Karpas-422 (cell line): ENCODE results near the gene ROS1. TPM values are rescaled to one million over a fixed set of nuclear protein-coding genes. Genes with fewer than 3 reads are reported as not detected.
"Not testable (repeated sequence)": the region's sequence is repeated elsewhere in the genome, so short reads cannot be mapped to it uniquely, and the experiment has no call there.

ENCODE experiments used
- DNase-seq: peaks from one replicate; pipeline ENCODE4 v3.0.0-alpha.2; 2015
- H2AFZ ChIP-seq: fragments of 200-600 bp; sonication (generic); 2 replicates; pipeline ENCODE4 v1.6.1; 2014; ENCODE audit warnings: antibody characterized with exemption, low read length, mixed read lengths
- H3K27ac ChIP-seq: fragments of 200-600 bp; sonication (generic); 2 replicates; pipeline ENCODE4 v1.5.1; 2014; ENCODE audit warnings: mild to moderate bottlenecking, low read length, moderate library complexity
- H3K27me3 ChIP-seq: fragments of 200-600 bp; sonication (generic); 2 replicates; pipeline ENCODE4 v1.6.1; 2014; ENCODE audit warnings: low read length, mixed read lengths
- H3K36me3 ChIP-seq: fragments of 200-600 bp; sonication (generic); 2 replicates; pipeline ENCODE4 v1.6.1; 2014; ENCODE audit warnings: low read length, mixed read lengths; ENCODE audit not compliant: insufficient read depth
- H3K4me1 ChIP-seq: fragments of 200-600 bp; sonication (generic); 2 replicates; pipeline ENCODE4 v1.6.1; 2014; ENCODE audit warnings: mild to moderate bottlenecking, low read length, mixed read lengths
- H3K4me2 ChIP-seq: fragments of 200-600 bp; sonication (generic); 2 replicates; pipeline ENCODE4 v1.6.1; 2014; ENCODE audit warnings: low read length, low read depth, mild to moderate bottlenecking; ENCODE audit not compliant: poor library complexity, severe bottlenecking
- H3K4me3 ChIP-seq: fragments of 200-600 bp; sonication (generic); 2 replicates; pipeline ENCODE4 v1.5.1; 2014; ENCODE audit warnings: mild to moderate bottlenecking, antibody characterized with exemption, low read length, mixed read lengths
- H3K79me2 ChIP-seq: fragments of 200-600 bp; sonication (generic); 2 replicates; pipeline ENCODE4 v1.6.1; 2014; ENCODE audit warnings: mild to moderate bottlenecking, low read length, mixed read lengths
- H3K9ac ChIP-seq: fragments of 200-600 bp; sonication (generic); 2 replicates; pipeline ENCODE4 v1.6.0; 2014; ENCODE audit warnings: low read length
- H3K9me2 ChIP-seq: fragments of 200-600 bp; sonication (generic), shearing (Covaris generic); replicated peaks from 2 replicates; pipeline ENCODE4 v1.6.0; 2014; ENCODE audit warnings: mild to moderate bottlenecking, low read length, moderate library complexity; ENCODE audit not compliant: insufficient read depth
- H3K9me3 ChIP-seq: fragments of 300-700, 200-600 bp; sonication (generic); 2 replicates; pipeline ENCODE4 v1.6.1; 2014; ENCODE audit warnings: low read length, mixed read lengths
- H4K20me1 ChIP-seq: fragments of 200-600 bp; sonication (generic); 2 replicates; pipeline ENCODE4 v1.6.1; 2014; ENCODE audit warnings: mild to moderate bottlenecking, antibody characterized with exemption, low read length, low read depth; ENCODE audit not compliant: insufficient read depth
- total RNA-seq: library from RNA; depleted of rRNA; stranded (reverse); fragments of >200 nt; shearing (Covaris generic); gene quantifications from 2 replicates; pipeline ENCODE4 v1.2.3, GENCODE V29; 2014; ENCODE audit warnings: low replicate concordance; rRNA removed

Gene ROS1
- total RNA-seq, result not detected in 2 replicates

DNA sequence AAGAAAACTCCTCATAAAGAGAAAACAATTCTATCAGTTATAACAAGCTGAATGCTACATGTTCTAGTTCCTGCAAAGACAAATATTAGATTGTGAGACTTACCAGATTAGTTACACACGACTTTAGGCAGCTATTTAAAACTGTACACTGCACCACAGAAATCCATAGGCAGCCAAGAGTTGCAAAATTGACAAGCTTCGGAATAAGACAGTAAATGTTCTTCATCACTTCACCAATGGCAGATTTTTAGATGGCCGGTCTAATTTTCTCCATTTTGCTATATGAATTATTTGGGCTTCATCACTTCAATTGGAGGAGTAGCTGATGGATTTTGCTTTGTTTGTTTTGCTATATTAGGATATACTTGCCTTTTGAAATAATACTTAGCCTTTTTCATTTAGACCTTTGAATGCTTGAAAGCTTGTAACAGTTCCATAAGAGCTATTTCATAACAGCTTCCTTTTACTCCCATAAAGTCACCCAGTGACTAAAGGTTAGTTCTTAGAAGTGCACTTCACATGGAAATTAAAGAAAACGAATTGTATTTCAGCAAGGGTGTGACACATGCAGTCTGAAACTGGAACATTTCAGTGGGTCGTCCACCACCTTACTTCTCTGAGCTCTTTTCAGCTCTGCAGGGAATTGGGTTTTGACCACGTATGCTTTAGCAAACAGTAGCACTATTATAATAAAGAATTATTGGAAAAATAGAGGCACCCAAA, at the start of gene ROS1:
TSS of gene ROS1 (minus strand) at position 512 of the 723 bp plus-strand sequence. CDS start at position 226, 286 bp downstream.
- H3K27me3 ChIP-seq, result no peaks in the 10 kb centered on the region
- no peak for DNase-seq
- H4K20me1 ChIP-seq, result no peaks in the 10 kb centered on the region
- H3K27ac ChIP-seq, result no peak within 1 kb of the TSS
- H3K9me3 ChIP-seq, result no peaks in the 10 kb centered on the region
- no peaks in the 10 kb centered on the region for H3K9me2 ChIP-seq
- no peak within 1 kb of the TSS for H3K4me2 ChIP-seq
- no peaks in the 10 kb centered on the region for H3K4me1 ChIP-seq
- H3K36me3 ChIP-seq, result no peaks in the 10 kb centered on the region
- H3K9ac ChIP-seq, result no peak within 1 kb of the TSS
- no peak within 1 kb of the TSS for H2AFZ ChIP-seq
- H3K4me3 ChIP-seq, result no peak within 1 kb of the TSS
- H3K79me2 ChIP-seq, result no peaks in the 10 kb centered on the region

DNA sequence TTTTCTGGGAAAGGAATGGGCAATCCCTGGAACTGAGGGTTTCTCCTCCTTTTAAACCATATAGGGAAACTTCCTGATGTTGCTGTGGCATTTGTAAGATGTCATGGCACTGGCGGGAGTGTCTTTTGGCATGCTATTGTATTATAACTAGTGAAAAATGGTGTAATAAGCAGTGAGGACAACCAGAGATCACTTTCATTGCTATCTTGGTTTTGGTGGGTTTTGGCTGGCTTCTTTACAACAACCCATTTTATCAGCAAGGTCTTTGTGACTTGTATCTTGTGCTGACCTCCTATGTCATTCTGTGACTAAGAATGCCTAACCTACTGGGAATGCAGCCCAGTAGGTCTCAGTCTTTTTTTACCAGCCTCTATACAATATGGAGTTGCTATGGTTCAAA, 47.7 kb upstream of the ROS1 start:
- H3K36me3 ChIP-seq, result no peaks in the 10 kb centered on the region
- H3K4me2 ChIP-seq, result no peak overlapping the region
- no peaks in the 10 kb centered on the region for H3K79me2 ChIP-seq
- no peak overlapping the region for H3K4me3 ChIP-seq
- no peak overlapping the region for H3K27ac ChIP-seq
- H3K27me3 ChIP-seq, result no peaks in the 10 kb centered on the region
- H2AFZ ChIP-seq, result no peak overlapping the region
- H3K9me3 ChIP-seq, result no peaks in the 10 kb centered on the region
- H3K9ac ChIP-seq, result no peak overlapping the region
- H4K20me1 ChIP-seq, result no peaks in the 10 kb centered on the region
- H3K4me1 ChIP-seq, result no peaks in the 10 kb centered on the region
- no peak for DNase-seq
- no peaks in the 10 kb centered on the region for H3K9me2 ChIP-seq

DNA sequence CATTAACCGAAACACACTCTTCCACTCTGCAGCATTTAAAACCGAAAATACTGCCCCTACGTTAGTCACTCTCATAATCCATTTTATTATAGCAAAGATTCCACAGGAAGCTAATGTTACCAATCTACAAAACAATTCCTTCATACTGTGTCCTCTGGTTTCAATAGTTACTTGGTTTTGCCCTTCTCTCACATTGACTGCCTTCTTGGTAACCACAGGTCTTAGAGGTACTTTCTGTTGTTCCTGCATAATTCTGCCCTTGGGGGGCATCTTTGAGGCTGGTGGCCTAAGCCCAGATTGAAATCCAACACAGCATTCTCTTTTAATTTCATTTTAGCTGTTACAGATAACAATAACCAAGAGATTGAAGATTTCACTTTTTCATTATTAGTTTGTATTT, 46.9 kb upstream of the ROS1 start:
- H3K9me3 ChIP-seq, result no peaks in the 10 kb centered on the region
- no peaks in the 10 kb centered on the region for H3K27me3 ChIP-seq
- no peaks in the 10 kb centered on the region for H3K36me3 ChIP-seq
- no peaks in the 10 kb centered on the region for H3K4me1 ChIP-seq
- no peak overlapping the region for H3K4me2 ChIP-seq
- DNase-seq, result no peak
- no peak overlapping the region for H3K9ac ChIP-seq
- no peak overlapping the region for H3K27ac ChIP-seq
- no peaks in the 10 kb centered on the region for H3K79me2 ChIP-seq
- no peak overlapping the region for H3K4me3 ChIP-seq
- H4K20me1 ChIP-seq, result no peaks in the 10 kb centered on the region
- no peaks in the 10 kb centered on the region for H3K9me2 ChIP-seq
- H2AFZ ChIP-seq, result no peak overlapping the region

DNA sequence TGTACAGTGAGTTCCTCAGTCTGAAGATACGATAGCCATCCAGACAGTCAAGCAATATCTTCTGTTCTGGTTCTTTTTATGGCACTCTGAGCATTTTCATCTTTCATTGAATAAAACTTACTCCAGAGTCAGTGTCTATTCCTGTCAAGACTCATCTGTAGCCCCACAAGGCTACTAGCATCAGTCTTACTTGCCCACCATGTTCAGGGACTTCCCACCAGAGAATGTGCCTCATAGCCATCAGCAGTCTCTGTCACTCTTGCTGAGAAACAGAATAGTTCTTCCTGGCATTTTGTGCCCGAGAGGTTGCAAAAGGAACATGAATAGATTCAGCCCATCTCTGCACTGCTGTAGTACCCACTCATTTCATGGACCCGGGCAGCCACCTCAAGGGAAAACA, 44.0 kb upstream of the ROS1 start:
- H3K4me2 ChIP-seq, result no peak overlapping the region
- H3K4me3 ChIP-seq, result no peak overlapping the region
- H3K79me2 ChIP-seq, result no peaks in the 10 kb centered on the region
- H4K20me1 ChIP-seq, result no peaks in the 10 kb centered on the region
- no peak overlapping the region for H2AFZ ChIP-seq
- H3K36me3 ChIP-seq, result no peaks in the 10 kb centered on the region
- no peaks in the 10 kb centered on the region for H3K4me1 ChIP-seq
- H3K27me3 ChIP-seq, result no peaks in the 10 kb centered on the region
- H3K27ac ChIP-seq, result no peak overlapping the region
- no peaks in the 10 kb centered on the region for H3K9me2 ChIP-seq
- H3K9ac ChIP-seq, result no peak overlapping the region
- no peak for DNase-seq
- no peaks in the 10 kb centered on the region for H3K9me3 ChIP-seq

DNA sequence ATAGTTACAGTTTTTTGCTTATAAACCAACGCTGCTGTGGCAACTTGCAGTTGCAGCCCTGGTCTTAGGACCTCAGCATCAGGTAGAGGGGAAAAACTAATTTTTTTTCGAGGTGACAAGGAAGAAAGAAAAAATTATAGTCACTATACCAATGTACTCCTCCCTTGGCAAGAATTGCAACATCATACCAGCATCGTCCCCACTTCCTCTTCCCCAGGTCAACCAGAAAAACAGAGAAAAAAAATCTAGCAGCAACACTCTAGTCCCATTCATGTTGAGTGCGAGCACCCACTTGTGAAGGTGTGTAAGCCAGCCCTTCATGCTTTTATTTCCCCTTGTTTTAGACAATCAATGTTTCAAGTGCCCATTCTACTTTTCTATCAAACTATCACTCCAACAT, 43.6 kb upstream of the ROS1 start:
- no peaks in the 10 kb centered on the region for H3K36me3 ChIP-seq
- H3K4me1 ChIP-seq, result no peaks in the 10 kb centered on the region
- no peaks in the 10 kb centered on the region for H3K79me2 ChIP-seq
- no peaks in the 10 kb centered on the region for H3K9me2 ChIP-seq
- H2AFZ ChIP-seq, result no peak overlapping the region
- H3K27me3 ChIP-seq, result no peaks in the 10 kb centered on the region
- H3K27ac ChIP-seq, result no peak overlapping the region
- no peaks in the 10 kb centered on the region for H4K20me1 ChIP-seq
- no peaks in the 10 kb centered on the region for H3K9me3 ChIP-seq
- H3K4me2 ChIP-seq, result no peak overlapping the region
- H3K9ac ChIP-seq, result no peak overlapping the region
- no peak overlapping the region for H3K4me3 ChIP-seq
- DNase-seq, result no peak

DNA sequence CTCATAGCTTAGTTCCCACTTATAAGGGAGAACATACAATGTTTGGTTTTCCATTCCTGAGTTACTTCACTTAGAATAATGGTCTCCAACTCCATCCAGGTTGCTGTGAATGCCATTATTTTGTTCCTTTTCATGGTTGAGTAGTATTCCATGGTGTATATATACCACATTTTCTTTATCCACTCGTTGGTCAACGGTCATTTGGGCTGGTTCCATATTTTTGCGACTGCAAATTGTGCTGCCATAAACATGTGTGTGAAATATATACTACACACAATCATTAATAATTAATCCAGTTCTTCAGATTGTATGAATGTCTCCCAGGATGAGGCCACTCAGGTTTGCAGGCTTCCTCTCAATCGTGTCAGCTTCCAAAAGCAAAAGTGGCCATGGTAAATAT, 42.8 kb upstream of the ROS1 start:
- not testable (repeated sequence) for H3K9me2 ChIP-seq, H4K20me1 ChIP-seq, H3K4me1 ChIP-seq, H3K4me3 ChIP-seq, DNase-seq, H3K9ac ChIP-seq, H3K79me2 ChIP-seq, H3K9me3 ChIP-seq, H3K4me2 ChIP-seq, H3K27me3 ChIP-seq, H3K36me3 ChIP-seq, H2AFZ ChIP-seq, H3K27ac ChIP-seq

DNA sequence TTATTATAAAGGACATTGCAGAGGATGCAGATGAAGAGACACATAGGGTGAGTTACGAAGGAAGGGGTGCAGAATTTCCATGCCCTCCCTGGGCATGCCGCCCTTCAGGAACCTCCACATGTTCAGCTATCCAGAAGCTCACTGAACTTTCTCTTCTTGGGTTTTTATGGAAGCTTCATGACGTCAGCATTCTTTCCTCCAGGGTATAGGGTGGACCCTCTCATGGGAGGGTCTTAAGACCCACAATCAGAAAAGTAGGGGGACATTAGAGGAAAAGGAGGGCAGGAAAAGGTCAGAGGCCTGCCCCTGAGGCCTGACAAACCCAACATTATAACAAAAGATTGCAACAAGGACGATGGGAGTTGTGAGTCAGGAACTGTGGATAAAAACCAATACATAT, 42.1 kb upstream of the ROS1 start:
- Histone ChIP-seq H4K20me1 (no peaks in the 10 kb centered on the region), H3K36me3 (no peaks in the 10 kb centered on the region), H3K4me3 (no peak overlapping the region), H3K27me3 (no peaks in the 10 kb centered on the region), H3K79me2 (no peaks in the 10 kb centered on the region), H3K9me2 (no peaks in the 10 kb centered on the region), H3K9ac (no peak overlapping the region), H3K9me3 (no peaks in the 10 kb centered on the region), H3K4me1 (no peaks in the 10 kb centered on the region), H3K4me2 (no peak overlapping the region), H2AFZ (no peak overlapping the region), H3K27ac (no peak overlapping the region)
- DNase-seq, result no peak

DNA sequence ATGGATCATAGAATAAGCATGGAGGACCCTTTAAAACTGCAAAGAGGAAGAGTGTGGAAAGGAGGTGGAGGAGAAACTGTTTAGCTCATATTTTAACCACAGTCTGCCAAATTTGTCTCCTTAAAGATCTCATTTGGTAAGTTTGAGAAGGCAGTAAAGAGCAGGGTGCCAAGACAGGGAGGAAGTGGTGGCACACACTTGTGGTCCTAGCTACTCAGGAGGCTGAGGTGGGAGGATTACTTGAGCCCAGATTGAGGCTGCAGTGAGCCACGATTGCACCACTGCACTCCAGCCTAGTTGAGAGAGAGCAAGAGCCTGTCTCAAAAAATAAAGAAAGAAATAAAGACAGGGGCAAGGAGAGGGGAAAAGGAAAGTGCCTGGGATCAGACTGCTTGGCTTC, 39.9 kb upstream of the ROS1 start:
- H3K4me3 ChIP-seq, result no peak overlapping the region
- H3K36me3 ChIP-seq, result no peaks in the 10 kb centered on the region
- no peaks in the 10 kb centered on the region for H3K4me1 ChIP-seq
- no peaks in the 10 kb centered on the region for H3K79me2 ChIP-seq
- no peak overlapping the region for H3K9ac ChIP-seq
- H3K9me3 ChIP-seq, result no peaks in the 10 kb centered on the region
- no peaks in the 10 kb centered on the region for H4K20me1 ChIP-seq
- no peak for DNase-seq
- H3K27me3 ChIP-seq, result no peaks in the 10 kb centered on the region
- H3K27ac ChIP-seq, result no peak overlapping the region
- H3K9me2 ChIP-seq, result no peaks in the 10 kb centered on the region
- H2AFZ ChIP-seq, result no peak overlapping the region
- no peak overlapping the region for H3K4me2 ChIP-seq
